SK-N-SH treated with all-trans-retinoic acid at 6 μM for 48 hours (cell line): ENCODE results near the gene EVI5.

Experiments used
- ATAC-seq: fragments of 200-7000 bp; cut with Tn5 transposase; 3 replicates; pipeline ENCODE4 v1.9.1; 2020; ENCODE audit warnings: mild to moderate bottlenecking, moderate library complexity
- ARNTL ChIP-seq: fragments of 450-650 bp; formaldehyde crosslinking; IDR thresholded peaks from 2 replicates; pipeline ENCODE4 v1.5.0; 2020; ENCODE audit warnings: low read depth, mild to moderate bottlenecking, moderate library complexity, borderline replicate concordance
- BACH2 ChIP-seq: fragments of 250-450 bp; sonication (Bioruptor Pico); IDR thresholded peaks from 2 replicates; pipeline ENCODE4 v1.9.0; 2021; ENCODE audit warnings: mild to moderate bottlenecking, borderline replicate concordance
- CSDC2 ChIP-seq: fragments of 250-450 bp; sonication (Bioruptor Pico); IDR thresholded peaks from 2 replicates; pipeline ENCODE4 v1.5.0; 2020; ENCODE audit warnings: mild to moderate bottlenecking, moderate library complexity
- ESRRG ChIP-seq: fragments of 250-450 bp; sonication (Bioruptor Pico); IDR thresholded peaks from 2 replicates; pipeline ENCODE4 v1.6.1; 2021; ENCODE audit warnings: mild to moderate bottlenecking
- GLIS3 ChIP-seq: fragments of 250-450 bp; sonication (Bioruptor Pico); IDR thresholded peaks from 2 replicates; pipeline ENCODE4 v1.5.0; 2020; ENCODE audit warnings: mild to moderate bottlenecking, moderate library complexity
- ISL1 ChIP-seq: fragments of 250-450 bp; sonication (Bioruptor Pico); IDR thresholded peaks from 2 replicates; pipeline ENCODE4 v2.1.2; 2022; ENCODE audit warnings: mild to moderate bottlenecking, moderate library complexity
- OSR1 ChIP-seq: fragments of 250-450 bp; sonication (Bioruptor Pico); IDR thresholded peaks from 2 replicates; pipeline ENCODE4 v1.8.0; 2022; ENCODE audit warnings: moderate library complexity, mild to moderate bottlenecking, inconsistent platforms
- PPARA ChIP-seq: fragments of 250-450 bp; sonication (Bioruptor Pico); IDR thresholded peaks from 2 replicates; pipeline ENCODE4 v1.5.0; 2020; ENCODE audit warnings: mild to moderate bottlenecking, borderline replicate concordance
- RARB ChIP-seq: fragments of 250-450 bp; sonication (Bioruptor Pico); IDR thresholded peaks from 2 replicates; pipeline ENCODE4 v1.8.0; 2021; ENCODE audit warnings: mild to moderate bottlenecking, moderate library complexity
- SNAI2 ChIP-seq: fragments of 250-450 bp; sonication (Bioruptor Pico); IDR thresholded peaks from 2 replicates; pipeline ENCODE4 v1.5.0; 2020; ENCODE audit warnings: mild to moderate bottlenecking, moderate library complexity
- TCF4 ChIP-seq: fragments of 250-450 bp; sonication (Bioruptor Pico); IDR thresholded peaks from 2 replicates; pipeline ENCODE4 v1.8.0; 2021; ENCODE audit warnings: mild to moderate bottlenecking, moderate library complexity, borderline replicate concordance
- TOX ChIP-seq: fragments of 250-450 bp; sonication (Bioruptor Pico); IDR thresholded peaks from 2 replicates; pipeline ENCODE4 v1.8.0; 2021; ENCODE audit warnings: mild to moderate bottlenecking, moderate library complexity, borderline replicate concordance
- ZC3H10 ChIP-seq: fragments of 250-450 bp; sonication (Bioruptor Pico); IDR thresholded peaks from 2 replicates; pipeline ENCODE4 v1.5.1; 2021; ENCODE audit warnings: mild to moderate bottlenecking, moderate library complexity
- ZFP30 ChIP-seq: fragments of 450-650 bp; formaldehyde crosslinking; IDR thresholded peaks from 2 replicates; pipeline ENCODE4 v1.5.0; 2022; ENCODE audit warnings: mild to moderate bottlenecking, moderate library complexity
- ZNF565 ChIP-seq: fragments of 450-650 bp; formaldehyde crosslinking; conservative IDR thresholded peaks from 2 replicates; pipeline ENCODE4 v1.5.0; 2020; ENCODE audit warnings: low read depth, mild to moderate bottlenecking, moderate library complexity
- ZNF70 ChIP-seq: fragments of 450-650 bp; formaldehyde crosslinking; IDR thresholded peaks from 2 replicates; pipeline ENCODE4 v1.5.0; 2020; ENCODE audit warnings: mild to moderate bottlenecking, moderate library complexity
- ZNF8 ChIP-seq: fragments of 450-650 bp; formaldehyde crosslinking; IDR thresholded peaks from 2 replicates; pipeline ENCODE4 v1.5.0; 2020; ENCODE audit warnings: mild to moderate bottlenecking, moderate library complexity
- TF ChIP-seq, protein P1 (sequence below): fragments of 250-450 bp; sonication (Bioruptor Pico); IDR thresholded peaks from 2 replicates; pipeline ENCODE4 v1.5.1; 2020; ENCODE audit warnings: low read depth, mild to moderate bottlenecking, moderate library complexity
- TF ChIP-seq, protein P2 (sequence below): fragments of 250-450 bp; sonication (Bioruptor Pico); IDR thresholded peaks from 2 replicates; pipeline ENCODE4 v1.5.1; 2021; ENCODE audit warnings: mild to moderate bottlenecking, moderate library complexity
- TF ChIP-seq, protein P3 (sequence below): fragments of 250-450 bp; sonication (Bioruptor Pico); IDR thresholded peaks from 2 replicates; pipeline ENCODE4 v1.8.0; 2020; ENCODE audit warnings: mild to moderate bottlenecking, moderate library complexity, borderline replicate concordance
- TF ChIP-seq, protein P4 (sequence below): fragments of 250-450 bp; sonication (Bioruptor Pico); IDR thresholded peaks from 2 replicates; pipeline ENCODE4 v1.8.0; 2021; ENCODE audit warnings: low read depth, mild to moderate bottlenecking, moderate library complexity, borderline replicate concordance

The EVI5 gene

DNA sequence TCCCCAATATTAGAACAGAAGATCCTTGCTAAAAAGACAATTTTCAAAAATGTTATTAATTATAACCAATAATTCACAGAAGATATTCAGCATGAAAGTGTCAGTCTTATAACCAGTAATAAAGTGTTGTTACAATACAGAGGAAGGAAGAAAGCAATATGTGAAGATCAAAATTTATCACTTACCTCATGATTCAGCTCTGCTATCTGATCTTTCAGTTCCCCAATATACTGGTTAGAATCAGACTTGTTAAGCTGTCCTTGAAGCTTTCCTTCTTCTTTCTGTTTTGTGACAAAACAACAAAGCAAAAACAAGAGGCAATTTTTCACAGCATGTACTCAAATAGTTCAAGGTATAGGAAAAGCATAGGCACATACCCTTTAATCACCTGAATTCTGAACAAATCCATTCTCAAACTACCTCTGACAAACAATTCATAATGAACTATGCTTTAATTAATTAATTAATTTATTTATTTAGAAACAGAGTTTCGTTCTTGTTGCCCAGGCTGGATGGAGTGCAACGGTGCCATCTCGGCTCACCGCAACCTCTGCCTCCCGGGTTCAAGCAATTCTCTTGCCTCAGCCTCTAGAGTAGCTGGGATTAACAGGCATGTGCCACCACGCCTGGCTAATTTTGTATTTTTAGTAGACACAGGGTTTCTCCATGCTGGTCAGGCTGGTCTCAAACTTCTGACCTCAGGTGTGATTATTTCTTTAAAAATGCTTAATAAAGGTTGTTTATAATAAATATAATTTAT is 221.3 kb downstream of the EVI5 start:
- TF ChIP-seq, protein P1, sequence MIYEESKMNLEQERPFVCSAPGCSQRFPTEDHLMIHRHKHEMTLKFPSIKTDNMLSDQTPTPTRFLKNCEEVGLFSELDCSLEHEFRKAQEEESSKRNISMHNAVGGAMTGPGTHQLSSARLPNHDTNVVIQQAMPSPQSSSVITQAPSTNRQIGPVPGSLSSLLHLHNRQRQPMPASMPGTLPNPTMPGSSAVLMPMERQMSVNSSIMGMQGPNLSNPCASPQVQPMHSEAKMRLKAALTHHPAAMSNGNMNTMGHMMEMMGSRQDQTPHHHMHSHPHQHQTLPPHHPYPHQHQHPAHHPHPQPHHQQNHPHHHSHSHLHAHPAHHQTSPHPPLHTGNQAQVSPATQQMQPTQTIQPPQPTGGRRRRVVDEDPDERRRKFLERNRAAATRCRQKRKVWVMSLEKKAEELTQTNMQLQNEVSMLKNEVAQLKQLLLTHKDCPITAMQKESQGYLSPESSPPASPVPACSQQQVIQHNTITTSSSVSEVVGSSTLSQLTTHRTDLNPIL = no peak
- TF ChIP-seq RARB (CRISPR knock-in tag) = no peak
- TF ChIP-seq ZNF70 (CRISPR knock-in tag) = no peak
- no peak for TF ChIP-seq ISL1
- TF ChIP-seq ZNF8 (CRISPR knock-in tag) = no peak
- TF ChIP-seq, protein P2, sequence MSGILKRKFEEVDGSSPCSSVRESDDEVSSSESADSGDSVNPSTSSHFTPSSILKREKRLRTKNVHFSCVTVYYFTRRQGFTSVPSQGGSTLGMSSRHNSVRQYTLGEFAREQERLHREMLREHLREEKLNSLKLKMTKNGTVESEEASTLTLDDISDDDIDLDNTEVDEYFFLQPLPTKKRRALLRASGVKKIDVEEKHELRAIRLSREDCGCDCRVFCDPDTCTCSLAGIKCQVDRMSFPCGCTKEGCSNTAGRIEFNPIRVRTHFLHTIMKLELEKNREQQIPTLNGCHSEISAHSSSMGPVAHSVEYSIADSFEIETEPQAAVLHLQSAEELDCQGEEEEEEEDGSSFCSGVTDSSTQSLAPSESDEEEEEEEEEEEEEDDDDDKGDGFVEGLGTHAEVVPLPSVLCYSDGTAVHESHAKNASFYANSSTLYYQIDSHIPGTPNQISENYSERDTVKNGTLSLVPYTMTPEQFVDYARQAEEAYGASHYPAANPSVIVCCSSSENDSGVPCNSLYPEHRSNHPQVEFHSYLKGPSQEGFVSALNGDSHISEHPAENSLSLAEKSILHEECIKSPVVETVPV (CRISPR knock-in tag) = no peak
- TF ChIP-seq, protein P3, sequence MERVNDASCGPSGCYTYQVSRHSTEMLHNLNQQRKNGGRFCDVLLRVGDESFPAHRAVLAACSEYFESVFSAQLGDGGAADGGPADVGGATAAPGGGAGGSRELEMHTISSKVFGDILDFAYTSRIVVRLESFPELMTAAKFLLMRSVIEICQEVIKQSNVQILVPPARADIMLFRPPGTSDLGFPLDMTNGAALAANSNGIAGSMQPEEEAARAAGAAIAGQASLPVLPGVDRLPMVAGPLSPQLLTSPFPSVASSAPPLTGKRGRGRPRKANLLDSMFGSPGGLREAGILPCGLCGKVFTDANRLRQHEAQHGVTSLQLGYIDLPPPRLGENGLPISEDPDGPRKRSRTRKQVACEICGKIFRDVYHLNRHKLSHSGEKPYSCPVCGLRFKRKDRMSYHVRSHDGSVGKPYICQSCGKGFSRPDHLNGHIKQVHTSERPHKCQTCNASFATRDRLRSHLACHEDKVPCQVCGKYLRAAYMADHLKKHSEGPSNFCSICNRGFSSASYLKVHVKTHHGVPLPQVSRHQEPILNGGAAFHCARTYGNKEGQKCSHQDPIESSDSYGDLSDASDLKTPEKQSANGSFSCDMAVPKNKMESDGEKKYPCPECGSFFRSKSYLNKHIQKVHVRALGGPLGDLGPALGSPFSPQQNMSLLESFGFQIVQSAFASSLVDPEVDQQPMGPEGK (CRISPR knock-in tag) = no peak
- TF ChIP-seq SNAI2 (CRISPR knock-in tag) = no peak
- no peak for TF ChIP-seq TCF4
- no peak for TF ChIP-seq CSDC2 (CRISPR knock-in tag)
- no peak for TF ChIP-seq ESRRG (CRISPR knock-in tag)
- TF ChIP-seq PPARA (CRISPR knock-in tag) = no peak
- no peak for TF ChIP-seq GLIS3 (CRISPR knock-in tag)
- TF ChIP-seq ZFP30 (CRISPR knock-in tag) = no peak
- no peak for TF ChIP-seq BACH2 (CRISPR knock-in tag)
- TF ChIP-seq OSR1 = no peak
- TF ChIP-seq ARNTL (CRISPR knock-in tag) = no peak
- TF ChIP-seq TOX = no peak
- TF ChIP-seq ZNF565 (CRISPR knock-in tag) = no peak
- TF ChIP-seq, protein P4, sequence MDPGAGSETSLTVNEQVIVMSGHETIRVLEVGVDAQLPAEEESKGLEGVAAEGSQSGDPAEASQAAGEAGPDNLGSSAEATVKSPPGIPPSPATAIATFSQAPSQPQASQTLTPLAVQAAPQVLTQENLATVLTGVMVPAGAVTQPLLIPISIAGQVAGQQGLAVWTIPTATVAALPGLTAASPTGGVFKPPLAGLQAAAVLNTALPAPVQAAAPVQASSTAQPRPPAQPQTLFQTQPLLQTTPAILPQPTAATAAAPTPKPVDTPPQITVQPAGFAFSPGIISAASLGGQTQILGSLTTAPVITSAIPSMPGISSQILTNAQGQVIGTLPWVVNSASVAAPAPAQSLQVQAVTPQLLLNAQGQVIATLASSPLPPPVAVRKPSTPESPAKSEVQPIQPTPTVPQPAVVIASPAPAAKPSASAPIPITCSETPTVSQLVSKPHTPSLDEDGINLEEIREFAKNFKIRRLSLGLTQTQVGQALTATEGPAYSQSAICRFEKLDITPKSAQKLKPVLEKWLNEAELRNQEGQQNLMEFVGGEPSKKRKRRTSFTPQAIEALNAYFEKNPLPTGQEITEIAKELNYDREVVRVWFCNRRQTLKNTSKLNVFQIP (CRISPR knock-in tag) = no peak
- ATAC-seq = no peak

DNA sequence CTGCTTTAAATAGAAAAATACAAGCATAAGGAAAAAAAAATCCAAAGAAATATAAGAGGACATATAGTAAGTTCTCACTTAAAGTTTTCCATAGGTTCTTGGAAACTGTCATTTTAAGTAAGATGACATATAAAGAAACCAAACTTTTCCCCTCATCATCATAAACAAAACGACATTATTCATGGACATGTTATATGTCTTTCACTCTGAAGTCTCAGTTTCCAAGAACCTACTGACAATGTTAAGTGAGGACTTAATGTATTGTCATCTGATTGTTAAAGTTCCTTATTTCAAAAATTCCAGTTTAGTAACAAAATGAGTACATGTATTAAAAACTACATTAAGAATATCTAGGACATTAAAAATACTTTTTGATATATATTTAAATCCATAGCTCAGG is 228.6 kb downstream of the EVI5 start:
- TF ChIP-seq BACH2 (CRISPR knock-in tag) = no peak
- TF ChIP-seq, all 23 proteins: peak for 0
- ATAC-seq = no peak

DNA sequence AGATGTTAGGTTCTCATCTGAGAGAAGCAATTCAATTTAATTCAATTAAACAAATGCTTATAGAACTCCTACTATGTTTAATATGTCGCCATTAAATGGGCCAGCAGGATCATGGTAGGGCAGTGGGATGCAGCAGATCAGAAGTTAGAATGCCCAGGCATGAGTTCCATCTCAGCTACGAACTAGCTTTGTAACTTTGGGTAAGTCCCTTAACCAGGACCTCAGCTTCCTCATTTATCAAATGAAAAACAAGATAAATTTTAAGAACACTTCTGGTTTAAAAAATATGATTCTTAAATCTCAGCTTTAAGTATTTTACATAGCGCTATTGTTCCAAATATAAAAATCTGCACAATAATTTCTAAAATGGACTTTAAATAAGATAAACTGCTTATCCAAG is 230.7 kb downstream of the EVI5 start:
- ATAC-seq = no peak
- TF ChIP-seq ZFP30 (CRISPR knock-in tag) = no peak
- TF ChIP-seq TCF4 = no peak
- TF ChIP-seq ZC3H10 (CRISPR knock-in tag) = no peak
- TF ChIP-seq OSR1 = no peak

DNA sequence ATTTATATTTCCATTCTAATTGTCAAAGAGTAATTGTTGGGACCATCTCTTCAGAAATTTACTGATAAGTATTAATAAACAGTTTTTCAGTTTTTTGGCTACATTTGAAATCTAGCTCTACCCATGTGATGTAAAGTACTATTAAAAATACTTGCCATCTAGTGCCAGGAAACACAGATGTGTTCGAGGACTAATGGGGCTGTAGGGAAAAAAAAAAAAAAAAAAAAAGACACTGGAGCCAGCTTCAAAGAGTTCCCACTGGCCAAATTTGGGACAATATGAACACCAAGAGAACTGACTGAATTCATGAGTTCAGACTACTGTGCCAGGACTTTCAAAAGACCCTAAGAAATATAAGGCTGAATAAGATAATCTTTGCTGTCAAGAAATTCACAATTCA is 233.0 kb downstream of the EVI5 start:
- TF ChIP-seq ESRRG (CRISPR knock-in tag) = no peak
- no peak for ATAC-seq

DNA sequence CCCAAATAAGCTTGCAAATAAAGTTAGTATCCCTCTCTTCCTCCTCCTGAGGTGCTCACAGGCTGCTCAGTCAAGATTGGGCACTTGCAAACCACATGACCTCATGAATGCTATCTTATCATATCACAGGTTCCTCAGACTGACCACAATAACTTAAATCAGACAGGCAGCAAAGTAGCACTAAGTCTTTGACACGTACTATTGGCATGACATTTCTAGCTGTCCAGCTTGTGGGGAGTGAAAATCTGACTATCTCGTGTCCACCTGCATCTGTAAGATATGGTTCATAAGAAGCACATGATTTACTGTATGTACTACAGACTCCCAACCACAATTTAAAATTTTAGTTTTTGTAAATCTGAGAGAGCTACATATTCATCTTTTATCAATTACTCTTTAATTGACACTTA is 240.1 kb downstream of the EVI5 start:
- TF ChIP-seq ZNF70 (CRISPR knock-in tag) = no peak
- no peak for ATAC-seq
